ENCODE measurements around the gene VWA5B1. TPM values are rescaled to one million over a fixed set of nuclear protein-coding genes. Genes with fewer than 3 reads are reported as not detected.

The VWA5B1 gene
- total RNA-seq, 1 experiment from 2014 or later: not detected

GRCh38 chr1:20401405-20402010 is 110.8 kb downstream of the VWA5B1 start:
- H3K36me3 Mint-ChIP-seq (ENCODE audit: insufficient read depth, unreplicated experiment): no peaks in the 10 kb centered on the region
- H3K27me3 Mint-ChIP-seq (ENCODE audit: unreplicated experiment): peaks cover 68% of the 10 kb centered on the region
- H3K4me3 Mint-ChIP-seq (ENCODE audit: low read depth, unreplicated experiment): no peak overlapping the region
- no peak for TF ChIP-seq CTCF (IDR thresholded peaks at IDR 0.05; ENCODE audit: unreplicated experiment)
- H3K4me1 Mint-ChIP-seq (ENCODE audit: low read depth, unreplicated experiment): no peaks in the 10 kb centered on the region
- no peak for DNase-seq
- CTCF ChIA-PET: no interaction called here
- BruUV-seq (replicated peaks): no TSS peak
- H3K27ac Mint-ChIP-seq (ENCODE audit: unreplicated experiment): no peak overlapping the region
- H3K9me3 Mint-ChIP-seq (ENCODE audit: low read depth, unreplicated experiment): no peaks in the 10 kb centered on the region
- intact Hi-C loops (cut with micrococcal nuclease; ENCODE audit: unreplicated experiment): no loop called here

GRCh38 chr1:20402585-20403422 is 112.1 kb downstream of the VWA5B1 start:
- H3K9me3 Mint-ChIP-seq (ENCODE audit: low read depth, unreplicated experiment): no peaks in the 10 kb centered on the region
- BruUV-seq (replicated peaks): no TSS peak
- intact Hi-C loops (cut with micrococcal nuclease; ENCODE audit: unreplicated experiment): no loop called here
- H3K27ac Mint-ChIP-seq (ENCODE audit: unreplicated experiment): no peak overlapping the region
- peaks cover 69% of the 10 kb centered on the region for H3K27me3 Mint-ChIP-seq (ENCODE audit: unreplicated experiment)
- DNase-seq: no peak
- no peaks in the 10 kb centered on the region for H3K36me3 Mint-ChIP-seq (ENCODE audit: insufficient read depth, unreplicated experiment)
- TF ChIP-seq CTCF (IDR thresholded peaks at IDR 0.05; ENCODE audit: unreplicated experiment): no peak
- H3K4me3 Mint-ChIP-seq (ENCODE audit: low read depth, unreplicated experiment): no peak overlapping the region
- no peaks in the 10 kb centered on the region for H3K4me1 Mint-ChIP-seq (ENCODE audit: low read depth, unreplicated experiment)
- CTCF ChIA-PET: no interaction called here

GRCh38 chr1:20403423-20404145 is 112.9 kb downstream of the VWA5B1 start:
- no peaks in the 10 kb centered on the region for H3K9me3 Mint-ChIP-seq (ENCODE audit: low read depth, unreplicated experiment)
- H3K27ac Mint-ChIP-seq (ENCODE audit: unreplicated experiment): no peak overlapping the region
- intact Hi-C loops (cut with micrococcal nuclease; ENCODE audit: unreplicated experiment): no loop called here
- H3K4me1 Mint-ChIP-seq (ENCODE audit: low read depth, unreplicated experiment): no peaks in the 10 kb centered on the region
- no peak for DNase-seq
- H3K36me3 Mint-ChIP-seq (ENCODE audit: insufficient read depth, unreplicated experiment): no peaks in the 10 kb centered on the region
- H3K27me3 Mint-ChIP-seq (ENCODE audit: unreplicated experiment): peaks cover 62% of the 10 kb centered on the region
- no TSS peak for BruUV-seq (replicated peaks)
- H3K4me3 Mint-ChIP-seq (ENCODE audit: low read depth, unreplicated experiment): no peak overlapping the region
- CTCF ChIA-PET: no interaction called here
- no peak for TF ChIP-seq CTCF (IDR thresholded peaks at IDR 0.05; ENCODE audit: unreplicated experiment)

- BruUV-seq (replicated peaks): no TSS peak
- H3K27me3 Mint-ChIP-seq (ENCODE audit: unreplicated experiment): peaks cover 60% of the 10 kb centered on the region
- H3K27ac Mint-ChIP-seq (ENCODE audit: unreplicated experiment): no peak overlapping the region
- no peaks in the 10 kb centered on the region for H3K4me1 Mint-ChIP-seq (ENCODE audit: low read depth, unreplicated experiment)
- H3K4me3 Mint-ChIP-seq (ENCODE audit: low read depth, unreplicated experiment): no peak overlapping the region
- intact Hi-C loops (cut with micrococcal nuclease; ENCODE audit: unreplicated experiment): no loop called here
- CTCF ChIA-PET: no interaction called here
- H3K36me3 Mint-ChIP-seq (ENCODE audit: insufficient read depth, unreplicated experiment): no peaks in the 10 kb centered on the region
- no peaks in the 10 kb centered on the region for H3K9me3 Mint-ChIP-seq (ENCODE audit: low read depth, unreplicated experiment)
- TF ChIP-seq CTCF (IDR thresholded peaks at IDR 0.05; ENCODE audit: unreplicated experiment): no peak
- DNase-seq: no peak
These were observed 113.8 kb downstream of the VWA5B1 start for GRCh38 chr1:20404466-20404865.

Other genes starting within 250 kb of the VWA5B1 start
- not detected in 2 replicates for gene PLA2G5, start 220.7 kb upstream of the VWA5B1 start, total RNA-seq (2022)
- gene PLA2G2D, start 171.3 kb upstream of the VWA5B1 start, total RNA-seq (2022): not detected in 2 replicates
- gene PLA2G2F, start 151.6 kb upstream of the VWA5B1 start, total RNA-seq (2022): not detected in 2 replicates
- gene UBXN10, start 104.8 kb upstream of the VWA5B1 start, total RNA-seq (2022): 0.33 and 0.37 TPM in 2 replicates
- not detected in 2 replicates for gene PLA2G2C, start 104.4 kb upstream of the VWA5B1 start, total RNA-seq (2022)
- 56.0 and 66.0 TPM in 2 replicates for gene CAMK2N1, start 195.3 kb downstream of the VWA5B1 start, total RNA-seq (2022)
- 21.9 and 24.3 TPM in 2 replicates for gene MUL1, start 217.3 kb downstream of the VWA5B1 start, total RNA-seq (2022)